K562 (cell line): ENCODE measurements around the gene MAML3. TPM values are rescaled to one million over a fixed set of nuclear protein-coding genes. Genes with fewer than 3 reads are reported as not detected.

Experiments
- CHD1 ChIP-seq: fragments of 200-600 bp; sonication (generic); IDR thresholded peaks from one replicate; pipeline ENCODE4 v1.6.1; 2012; ENCODE audit warnings: mild to moderate bottlenecking, moderate library complexity, low read length, inconsistent platforms
- DDX20 ChIP-seq: fragments of 450-650 bp; IDR thresholded peaks from 2 replicates; pipeline ENCODE4 v1.6.1; 2016; ENCODE audit warnings: missing genetic modification characterization, low read depth, mild to moderate bottlenecking, missing compliant biosample characterization, moderate library complexity
- ELF2 ChIP-seq: fragments of 250-450 bp; sonication (Bioruptor Pico); IDR thresholded peaks from 2 replicates; pipeline ENCODE4 v1.5.0; 2021; ENCODE audit warnings: mild to moderate bottlenecking
- HOMEZ ChIP-seq: fragments of 250-450 bp; sonication (Bioruptor Pico); IDR thresholded peaks from 2 replicates; pipeline ENCODE4 v1.4.0; 2020; ENCODE audit warnings: mild to moderate bottlenecking, moderate library complexity
- KLF10 ChIP-seq: fragments of 250-450 bp; sonication (Bioruptor Pico); IDR thresholded peaks from 2 replicates; pipeline ENCODE4 v1.6.1; 2021; ENCODE audit warnings: matching md5 sums
- KLF16 ChIP-seq: IDR thresholded peaks from 2 replicates; pipeline ENCODE4 v1.6.1; 2016; ENCODE audit warnings: antibody characterized with exemption
- LEF1 ChIP-seq: fragments of 450-650 bp; IDR thresholded peaks from 2 replicates; pipeline ENCODE4 v1.6.1; 2016; ENCODE audit warnings: mild to moderate bottlenecking
- MCM2 ChIP-seq: fragments of 450-650 bp; IDR thresholded peaks from 2 replicates; pipeline ENCODE4 v1.6.1; 2017; ENCODE audit warnings: low read depth, mild to moderate bottlenecking
- MXD1 ChIP-seq: fragments of 250-450 bp; sonication (Bioruptor Pico); IDR thresholded peaks from 2 replicates; pipeline ENCODE4 v1.8.0; 2021; ENCODE audit warnings: borderline replicate concordance, mild to moderate bottlenecking, moderate library complexity; ENCODE audit not compliant: poor library complexity, severe bottlenecking
- NFIC ChIP-seq: fragments of 450-650 bp; IDR thresholded peaks from 2 replicates; pipeline ENCODE4 v1.6.1; 2017; ENCODE audit warnings: mild to moderate bottlenecking, inconsistent platforms
- NFIX ChIP-seq: fragments of 250-450 bp; sonication (Bioruptor Pico); IDR thresholded peaks from 2 replicates; pipeline ENCODE4 v1.4.0; 2020; ENCODE audit warnings: low read depth, mild to moderate bottlenecking, moderate library complexity
- PTTG1 ChIP-seq: fragments of 450-650 bp; IDR thresholded peaks from 2 replicates; pipeline ENCODE4 v1.6.1; 2016; ENCODE audit warnings: low read depth, mild to moderate bottlenecking, missing genetic modification characterization, missing compliant biosample characterization
- PYGO2 ChIP-seq: fragments of 450-650 bp; IDR thresholded peaks from 2 replicates; pipeline ENCODE4 v1.6.1; 2016; ENCODE audit warnings: mild to moderate bottlenecking, missing genetic modification characterization, moderate library complexity, missing compliant biosample characterization
- SIRT6 ChIP-seq: IDR thresholded peaks from one replicate; pipeline ENCODE4 v1.6.1; 2012; ENCODE audit warnings: low read depth, mild to moderate bottlenecking, control low read depth, inconsistent platforms, low read length, moderate library complexity
- TBL1XR1 ChIP-seq, 2 experiments: IDR thresholded peaks; 2 replicates each; pipeline ENCODE4 v1.6.1; 2012; ENCODE audit warnings: improper control_type of control experiment in 2 of 2, low read length in 2 of 2, mild to moderate bottlenecking in 1 of 2
- TRIM25 ChIP-seq: fragments of 450-650 bp; IDR thresholded peaks from 2 replicates; pipeline ENCODE4 v1.7.0; 2016; ENCODE audit warnings: borderline replicate concordance
- YBX1 ChIP-seq: fragments of 450-650 bp; IDR thresholded peaks from 2 replicates; pipeline ENCODE4 v1.7.1; 2016; ENCODE audit warnings: mild to moderate bottlenecking
- ZBTB12 ChIP-seq: fragments of 250-450 bp; sonication (Bioruptor Pico); IDR thresholded peaks from 2 replicates; pipeline ENCODE4 v1.4.0; 2020
- ZNF134 ChIP-seq: fragments of 250-450 bp; sonication (Bioruptor Pico); conservative IDR thresholded peaks from 2 replicates; pipeline ENCODE4 v1.4.0; 2020
- ZNF184 ChIP-seq: sonication (generic); formaldehyde crosslinking; IDR thresholded peaks from 2 replicates; pipeline ENCODE4 v1.5.0; 2020; ENCODE audit warnings: missing genetic modification reagents
- ZNF23 ChIP-seq: fragments of 250-450 bp; sonication (Bioruptor Pico); IDR thresholded peaks from 2 replicates; pipeline ENCODE4 v1.4.0; 2020; ENCODE audit warnings: mild to moderate bottlenecking
- ZNF232 ChIP-seq: sonication (generic); formaldehyde crosslinking; IDR thresholded peaks from 2 replicates; pipeline ENCODE4 v1.8.0; 2022; ENCODE audit warnings: mild to moderate bottlenecking, missing genetic modification reagents
- ZNF263 ChIP-seq: sonication (generic); formaldehyde crosslinking; IDR thresholded peaks from 2 replicates; pipeline ENCODE4 v1.8.0; 2022; ENCODE audit warnings: mild to moderate bottlenecking, missing genetic modification reagents, borderline replicate concordance
- ZNF551 ChIP-seq: fragments of 250-450 bp; sonication (Bioruptor Pico); IDR thresholded peaks from 2 replicates; pipeline ENCODE4 v1.5.0; 2021; ENCODE audit warnings: mild to moderate bottlenecking, moderate library complexity
- ZNF717 ChIP-seq: fragments of 250-450 bp; sonication (Bioruptor Pico); IDR thresholded peaks from 2 replicates; pipeline ENCODE4 v1.5.0; 2021
- polyA plus RNA-seq, 8 experiments: library from polyadenylated mRNA; depleted of rRNA in 4 of 8; stranded (reverse) in 5 of 8; unstranded in 3 of 8; fragments of >200 nt; fragmentation: Nextera tagmentation in 2 of 8; fragmentation: Illumina TruSeq in 1 of 8; extraction: Ambion mirVana in 2 of 8; extraction: Trizol in 1 of 8; gene quantifications; 2 replicates each; pipeline versions ENCODE4 v1.2.1 to v1.2.3, GENCODE V29; 2011 to 2014; ENCODE audit warnings: inconsistent platforms in 1 of 8, missing spikeins in 1 of 8
- total RNA-seq, 7 experiments: library from RNA; depleted of rRNA in 6 of 7; stranded (reverse); fragments of >200 nt in 6 of 7; fragmentation: Illumina TruSeq in 2 of 7; extraction: Trizol in 2 of 7; gene quantifications; 2 replicates each; pipeline versions ENCODE4 v1.2.1 to v1.2.3, GENCODE V29; 2011 to 2021; ENCODE audit warnings: low replicate concordance in 1 of 7

MAML3 gene
- total and polyA plus RNA-seq, 9 of the 15 experiments (the other 6 are each of a cell fraction or from before 2014, with no cell fraction given), result 0.01 to 0.55 (median 0.25) TPM

- TF ChIP-seq MXD1, result no peak
- no peak for TF ChIP-seq DDX20
- no peak for TF ChIP-seq ELF2 (CRISPR knock-in tag)
- TF ChIP-seq HOMEZ (CRISPR knock-in tag), result no peak
- TF ChIP-seq PYGO2, result no peak
- no peak for TF ChIP-seq CHD1
- no peak for TF ChIP-seq ZNF232 (CRISPR knock-in tag)
- no peak for TF ChIP-seq TRIM25
- peak; percentile 62; the same call in 1 of the 2 replicates for TF ChIP-seq MCM2
- TF ChIP-seq SIRT6, result no peak
- TF ChIP-seq NFIX (CRISPR knock-in tag), result no peak
- TF ChIP-seq NFIC, result peak; percentile 30; the same call in 1 of the 2 replicates
- no peak for TF ChIP-seq KLF16
- no peak for TF ChIP-seq ZNF184 (CRISPR knock-in tag)
- peak in 1 of 2 experiments; percentile 48; a peak in 1 of 4 replicates for TF ChIP-seq TBL1XR1 (IDR thresholded peaks at IDR 0.05; ENCODE audit: low read length in 2 of 2)
- no peak for TF ChIP-seq KLF10 (CRISPR knock-in tag)
- TF ChIP-seq YBX1, result no peak
- peak; percentile 100 for TF ChIP-seq ZNF263 (CRISPR knock-in tag)
- TF ChIP-seq ZBTB12, result no peak
- TF ChIP-seq PTTG1 (tag), result no peak
- no peak for TF ChIP-seq ZNF717 (CRISPR knock-in tag)
- TF ChIP-seq LEF1, result no peak; the same call in 1 of the 2 replicates
- TF ChIP-seq ZNF23 (CRISPR knock-in tag), result no peak
- TF ChIP-seq ZNF134, result no peak
- TF ChIP-seq ZNF551 (CRISPR knock-in tag), result no peak
These were observed at the start of gene MAML3 (continued) for GRCh38 chr4:140153718-140154571.
